Body of pancreas (tissue), 4 donors: ENCODE measurements around the gene TSSK2.

ENCODE experiments used
- CTCF ChIP-seq, 7 experiments: fragments of 450-650 bp in 4 of 7; fragments of 200-600 bp in 3 of 7; sonication (generic) in 3 of 7; IDR thresholded peaks; one replicate each; pipeline ENCODE4 v1.5.1; 2016 to 2019; ENCODE audit warnings: antibody characterized with exemption in 7 of 7
- POLR2A ChIP-seq, 3 donors: fragments of 450-650 bp; IDR thresholded peaks; one replicate each; pipeline ENCODE4 v1.6.1; 2016; ENCODE audit warnings: antibody characterized with exemption in 3 of 3, mild to moderate bottlenecking in 2 of 3

GRCh38 chr22:19121631-19122142, 9.4 kb upstream of the TSSK2 start:
- TF ChIP-seq CTCF (IDR thresholded peaks at IDR 0.05), result no peak
- TF ChIP-seq POLR2A (IDR thresholded peaks at IDR 0.05), result peak in 2 of 3 donors; percentile 58 to 62
